ENCODE data around the gene PTPRK. TPM values are rescaled to one million over a fixed set of nuclear protein-coding genes. Genes with fewer than 3 reads are reported as not detected.

PTPRK gene
- total and polyA plus RNA-seq, 2 experiments from 2014 or later, result 26.9 to 56.4 TPM

- Mint-ChIP-seq H3K27ac (no peak overlapping the region), H3K27me3 (ENCODE audit: insufficient read depth, low read depth, poor library complexity) (no peaks in the 10 kb centered on the region), H3K9me3 (no peaks in the 10 kb centered on the region), H3K4me1 (peaks cover 18% of the 10 kb centered on the region), H3K4me3 (no peak overlapping the region), H3K36me3 (ENCODE audit: low read depth) (no peaks in the 10 kb centered on the region)
- Histone ChIP-seq H3K27ac (ENCODE audit: low read depth) (no peak overlapping the region), H4K20me1 (replicated peaks; ENCODE audit: insufficient read depth) (no peaks in the 10 kb centered on the region), H2AFZ (no peak overlapping the region), H3K4me2 (no peak overlapping the region), H3F3A (replicated peaks; ENCODE audit: low read depth) (no peaks in the 10 kb centered on the region), H3K79me2 (replicated peaks; ENCODE audit: insufficient read depth) (no peaks in the 10 kb centered on the region), H3K36me3 (ENCODE audit: insufficient read depth) (no peaks in the 10 kb centered on the region), H3K27me3 (ENCODE audit: insufficient read depth) (no peaks in the 10 kb centered on the region), H3K4me1 (ENCODE audit: insufficient read depth) (no peaks in the 10 kb centered on the region), H3K9me2 (ENCODE audit: insufficient read depth) (no peaks in the 10 kb centered on the region), H3K4me3 (no peak overlapping the region)
- TF ChIP-seq JUNB (IDR thresholded peaks at IDR 0.05; ENCODE audit: unreplicated experiment), result no peak
- TF ChIP-seq ZNF462 (CRISPR knock-in tag; IDR thresholded peaks at IDR 0.05), result no peak
- TF ChIP-seq ETS1 (IDR thresholded peaks at IDR 0.05), result no peak
- no peak for ATAC-seq
- DNase-seq (ENCODE audit: low spot score), result no peak
Observed at GRCh38 chr6:128528241-128528640, 7.8 kb upstream of the PTPRK start.

GRCh38 chr6:128527375-128527774 lies 7.0 kb upstream of the PTPRK start:
- ATAC-seq, result no peak
- Mint-ChIP-seq H3K27me3 (ENCODE audit: insufficient read depth, low read depth, poor library complexity) (no peaks in the 10 kb centered on the region), H3K27ac (no peak overlapping the region), H3K36me3 (ENCODE audit: low read depth) (no peaks in the 10 kb centered on the region), H3K4me3 (no peak overlapping the region), H3K4me1 (peaks cover 18% of the 10 kb centered on the region), H3K9me3 (no peaks in the 10 kb centered on the region)
- no peaks in the 10 kb centered on the region for H4K20me1 ChIP-seq (replicated peaks; ENCODE audit: insufficient read depth)
- H3K27me3 ChIP-seq (ENCODE audit: insufficient read depth), result no peaks in the 10 kb centered on the region
- H3K36me3 ChIP-seq (ENCODE audit: insufficient read depth), result no peaks in the 10 kb centered on the region
- DNase-seq (ENCODE audit: low spot score), result no peak
- no peak overlapping the region for H3K27ac ChIP-seq (ENCODE audit: low read depth)
- TF ChIP-seq STAT1 (IDR thresholded peaks at IDR 0.05; ENCODE audit: unreplicated experiment) (no peak), CREB1 (CRISPR knock-in tag; IDR thresholded peaks at IDR 0.05; ENCODE audit: low read depth) (no peak), EZH2 (IDR thresholded peaks at IDR 0.05; ENCODE audit: low read depth, unreplicated experiment) (no peak)
- H3K4me1 ChIP-seq (ENCODE audit: insufficient read depth), result no peaks in the 10 kb centered on the region
- no peak overlapping the region for H3K4me2 ChIP-seq
- H3K79me2 ChIP-seq (replicated peaks; ENCODE audit: insufficient read depth), result no peaks in the 10 kb centered on the region
- no peak overlapping the region for H2AFZ ChIP-seq
- no peak overlapping the region for H3K4me3 ChIP-seq
- no peaks in the 10 kb centered on the region for H3F3A ChIP-seq (replicated peaks; ENCODE audit: low read depth)
- H3K9me2 ChIP-seq (ENCODE audit: insufficient read depth), result no peaks in the 10 kb centered on the region
